ENCODE measurements around the gene RNF224. TPM values are rescaled to one million over a fixed set of nuclear protein-coding genes. Genes with fewer than 3 reads are reported as not detected.

The RNF224 gene
- total RNA-seq, 4 donors from 2014 or later: 0.21 TPM; not detected in 3

GRCh38 chr9:137272241-137273094 is 45.2 kb downstream of the RNF224 start:
- intact Hi-C loops (cut with DNase I; ENCODE audit: low total_unique reads): no loop called here
- H3K27ac ChIP-seq: no peak overlapping the region
- no peaks in the 10 kb centered on the region for H3K27me3 ChIP-seq
- no peak for DNase-seq
- TF ChIP-seq CTCF (IDR thresholded peaks at IDR 0.05) (no peak), POLR2A (IDR thresholded peaks at IDR 0.05) (no peak)
- H3K4me3 ChIP-seq: no peak overlapping the region
- no peaks in the 10 kb centered on the region for H3K36me3 ChIP-seq
- H3K4me1 ChIP-seq: peaks cover 0 to 10% of the 10 kb centered on the region in 2 donors
- no peaks in the 10 kb centered on the region for H3K9me3 ChIP-seq

- TF ChIP-seq CTCF (IDR thresholded peaks at IDR 0.05): no peak
- no peak overlapping the region for H3K27ac ChIP-seq
- DNase-seq: no peak
- no peaks in the 10 kb centered on the region for H3K27me3 ChIP-seq
- no peak overlapping the region for H3K4me3 ChIP-seq
- H3K36me3 ChIP-seq: no peaks in the 10 kb centered on the region
- peaks cover 0 to 10% of the 10 kb centered on the region in 2 donors for H3K4me1 ChIP-seq
- intact Hi-C loops (cut with DNase I; ENCODE audit: low total_unique reads): no loop called here
- no peaks in the 10 kb centered on the region for H3K9me3 ChIP-seq
Observed at GRCh38 chr9:137273095-137273490, 45.8 kb downstream of the RNF224 start.

- H3K27ac ChIP-seq: no peak overlapping the region
- no peaks in the 10 kb centered on the region for H3K27me3 ChIP-seq
Observed at GRCh38 chr9:137273611-137274320, 46.5 kb downstream of the RNF224 start.

GRCh38 chr9:137275203-137275587 is 47.9 kb downstream of the RNF224 start:
- Histone ChIP-seq H3K4me1 (peaks cover 0 to 10% of the 10 kb centered on the region in 2 donors), H3K36me3 (no peaks in the 10 kb centered on the region), H3K27ac (no peak overlapping the region), H3K9me3 (no peaks in the 10 kb centered on the region), H3K27me3 (no peaks in the 10 kb centered on the region), H3K4me3 (no peak overlapping the region)
- no peak for DNase-seq
- intact Hi-C loops (cut with DNase I; ENCODE audit: low total_unique reads): no loop called here
- TF ChIP-seq CTCF (IDR thresholded peaks at IDR 0.05): no peak
- no peak for TF ChIP-seq POLR2A (IDR thresholded peaks at IDR 0.05)

More at GRCh38 chr9:137273611-137274320, 46.5 kb downstream of the RNF224 start:
- H3K4me3 ChIP-seq: no peak overlapping the region
- peaks cover 0 to 10% of the 10 kb centered on the region in 2 donors for H3K4me1 ChIP-seq
- no peaks in the 10 kb centered on the region for H3K9me3 ChIP-seq
- DNase-seq: no peak
- TF ChIP-seq POLR2A (IDR thresholded peaks at IDR 0.05) (no peak), CTCF (IDR thresholded peaks at IDR 0.05) (no peak)
- intact Hi-C loops (cut with DNase I; ENCODE audit: low total_unique reads): no loop called here
- no peaks in the 10 kb centered on the region for H3K36me3 ChIP-seq
